Femur (tissue), 1 donor: ENCODE measurements around the gene NRXN3.
"Not testable (repeated sequence)": the region's sequence is repeated elsewhere in the genome, so short reads cannot be mapped to it uniquely, and the experiment has no call there.

ENCODE experiments used
- DNase-seq: peaks from one replicate; pipeline ENCODE4 v3.0.0-alpha.2; 2017

Gene NRXN3

GRCh38 chr14:78417532-78417931 is 247.4 kb downstream of the NRXN3 start:
- DNase-seq, result no peak

GRCh38 chr14:78424311-78424710 is 254.1 kb downstream of the NRXN3 start:
- DNase-seq, result no peak

- DNase-seq, result no peak
Observed at GRCh38 chr14:78425330-78425729, 255.2 kb downstream of the NRXN3 start.

- no peak for DNase-seq
Observed at GRCh38 chr14:78425782-78426181, 255.6 kb downstream of the NRXN3 start.

- no peak for DNase-seq
Observed at GRCh38 chr14:78432046-78432445, 261.9 kb downstream of the NRXN3 start.

- DNase-seq, result not testable (repeated sequence)
Observed at GRCh38 chr14:78437448-78437847, 267.3 kb downstream of the NRXN3 start.

- peak; percentile 19 for DNase-seq
Observed at GRCh38 chr14:78440356-78440894, 270.3 kb downstream of the NRXN3 start.

GRCh38 chr14:78443834-78444233 is 273.7 kb downstream of the NRXN3 start:
- no peak for DNase-seq

- DNase-seq, result no peak
Observed at GRCh38 chr14:78445275-78445674, 275.1 kb downstream of the NRXN3 start.

GRCh38 chr14:78446807-78447206 is 276.6 kb downstream of the NRXN3 start:
- DNase-seq, result no peak

GRCh38 chr14:78448164-78449094 is 278.3 kb downstream of the NRXN3 start:
- DNase-seq, result peak; percentile 20

GRCh38 chr14:78450669-78451318 is 280.6 kb downstream of the NRXN3 start:
- DNase-seq, result no peak

- DNase-seq, result no peak
Observed at GRCh38 chr14:78451319-78451695, 281.1 kb downstream of the NRXN3 start.

- DNase-seq, result no peak
Observed at GRCh38 chr14:78455896-78456435, 285.8 kb downstream of the NRXN3 start.

- DNase-seq, result no peak
Observed at GRCh38 chr14:78469947-78470346, 299.8 kb downstream of the NRXN3 start.

GRCh38 chr14:78479127-78479780 is 309.1 kb downstream of the NRXN3 start:
- DNase-seq, result no peak

GRCh38 chr14:78484028-78484427 is 313.9 kb downstream of the NRXN3 start:
- no peak for DNase-seq

- no peak for DNase-seq
Observed at GRCh38 chr14:78486081-78486480, 315.9 kb downstream of the NRXN3 start.

- DNase-seq, result no peak
Observed at GRCh38 chr14:78486621-78487020, 316.4 kb downstream of the NRXN3 start.

GRCh38 chr14:78487573-78487972 is 317.4 kb downstream of the NRXN3 start:
- not testable (repeated sequence) for DNase-seq

- no peak for DNase-seq
Observed at GRCh38 chr14:78488938-78489337, 318.8 kb downstream of the NRXN3 start.

- no peak for DNase-seq
Observed at GRCh38 chr14:78491048-78491447, 320.9 kb downstream of the NRXN3 start.

- no peak for DNase-seq
Observed at GRCh38 chr14:78498062-78498595, 328.0 kb downstream of the NRXN3 start.
